ENCODE results near the gene ACTRT2. TPM values are rescaled to one million over a fixed set of nuclear protein-coding genes. Genes with fewer than 3 reads are reported as not detected.

The ACTRT2 gene
- total and polyA plus RNA-seq, 10 donors: not detected

- H3K4me3 ChIP-seq: no peak overlapping the region
- no peak overlapping the region for H3K27ac ChIP-seq
- H3K4me1 ChIP-seq: peaks cover 0 to 16% (median 3%) of the 10 kb centered on the region in 6 donors
- DNase-seq: peak; percentile 40
- no peaks in the 10 kb centered on the region for H3K9me3 ChIP-seq
- intact Hi-C loops (cut with DNase I; ENCODE audit: low total_unique reads): no loop called here
- no peaks in the 10 kb centered on the region for H3K27me3 ChIP-seq (replicated peaks in 1 of 7)
- no peaks in the 10 kb centered on the region for H3K36me3 ChIP-seq
- 85 to 93% (median 91%) methylated on average over 12 of the region's 12 CpGs for WGBS, 5 donors
- TF ChIP-seq POLR2A (IDR thresholded peaks at IDR 0.05): no peak
- TF ChIP-seq CTCF (IDR thresholded peaks at IDR 0.05 in 8 of 11, conservative IDR thresholded peaks at IDR 0.05 in 3 of 11): no peak
- no peak for TF ChIP-seq POLR2AphosphoS5 (IDR thresholded peaks at IDR 0.05)
Observed at GRCh38 chr1:2984399-2985061, 36.7 kb upstream of the ACTRT2 start.

- peaks cover 0 to 16% (median 3%) of the 10 kb centered on the region in 6 donors for H3K4me1 ChIP-seq
Observed at GRCh38 chr1:2985067-2985561, 36.2 kb upstream of the ACTRT2 start.

GRCh38 chr1:2985694-2986548, 35.3 kb upstream of the ACTRT2 start:
- 84 to 95% (median 91%) methylated on average over 5 of the region's 5 CpGs for WGBS, 5 donors
- Histone ChIP-seq H3K27ac (no peak overlapping the region), H3K9me3 (no peaks in the 10 kb centered on the region), H3K36me3 (no peaks in the 10 kb centered on the region), H3K4me3 (no peak overlapping the region), H3K27me3 (replicated peaks in 1 of 7) (peaks cover 0 to 9% (median 0%) of the 10 kb centered on the region in 7 donors), H3K4me1 (peaks cover 0 to 16% (median 3%) of the 10 kb centered on the region in 6 donors)
- intact Hi-C loops (cut with DNase I; ENCODE audit: low total_unique reads): no loop called here
- DNase-seq: no peak
- TF ChIP-seq POLR2AphosphoS5 (IDR thresholded peaks at IDR 0.05) (no peak), CTCF (IDR thresholded peaks at IDR 0.05 in 8 of 11, conservative IDR thresholded peaks at IDR 0.05 in 3 of 11) (no peak), POLR2A (IDR thresholded peaks at IDR 0.05) (no peak)

More at GRCh38 chr1:2985067-2985561, 36.2 kb upstream of the ACTRT2 start:
- Histone ChIP-seq H3K27me3 (replicated peaks in 1 of 7) (peaks cover 0 to 5% (median 0%) of the 10 kb centered on the region in 7 donors), H3K9me3 (no peaks in the 10 kb centered on the region), H3K4me3 (no peak overlapping the region), H3K27ac (no peak overlapping the region), H3K36me3 (no peaks in the 10 kb centered on the region)
- intact Hi-C loops (cut with DNase I; ENCODE audit: low total_unique reads): no loop called here
- no peak for TF ChIP-seq POLR2A (IDR thresholded peaks at IDR 0.05)
- no peak for TF ChIP-seq CTCF (IDR thresholded peaks at IDR 0.05 in 8 of 11, conservative IDR thresholded peaks at IDR 0.05 in 3 of 11)
- TF ChIP-seq POLR2AphosphoS5 (IDR thresholded peaks at IDR 0.05): no peak
- WGBS, 5 donors: 57 to 79% (median 76%) methylated on average over 16 to 17 of the region's 17 CpGs
- DNase-seq: peak; percentile 63
